IMR-90 (cell line): Measurements from ENCODE around the gene SERPINH1. TPM values are rescaled to one million over a fixed set of nuclear protein-coding genes. Genes with fewer than 3 reads are reported as not detected.

Experiments
- ATAC-seq: fragments of 200-7000 bp; cut with Tn5 transposase; 2 replicates; pipeline ENCODE4 v1.9.1; 2020; ENCODE audit warnings: low read depth, mild to moderate bottlenecking, moderate library complexity
- BruUV-seq: library from RNA; stranded (reverse); fragments of 400-500 nt; replicated peaks from 2 replicates; lab custom pipeline; 2021; lab: Mats Ljungman, UMichigan
- CTCF ChIA-PET: fragments of 300-600 bp; formaldehyde crosslinking; extraction: SDS; loops from one replicate; lab custom pipeline; 2021; ENCODE audit warnings: antibody characterized with exemption; lab: Yijun Ruan, JAX
- POLR2A ChIA-PET: fragments of 300-600 bp; sonication (Branson Sonifier 250); formaldehyde crosslinking; loops from one replicate; lab custom pipeline; 2022; ENCODE audit warnings: antibody characterized with exemption; ENCODE audit not compliant: unreplicated experiment; lab: Charles Lee
- DNase-seq: peaks from one replicate; pipeline ENCODE4 v3.0.0; 2013
- H2AFZ ChIP-seq: replicated peaks from 2 replicates; pipeline ENCODE3; 2013; ENCODE audit warnings: low read length, mild to moderate bottlenecking; ENCODE audit not compliant: poor library complexity
- H2AK5ac ChIP-seq: 2 replicates; pipeline ENCODE4 v1.6.1; 2013; ENCODE audit warnings: low read depth, low read length, inconsistent platforms
- H2AK9ac ChIP-seq: replicated peaks from 2 replicates; pipeline ENCODE3; 2013; ENCODE audit warnings: mild to moderate bottlenecking, low read depth, low read length, moderate library complexity; ENCODE audit not compliant: poor library complexity
- H2BK120ac ChIP-seq: 2 replicates; pipeline ENCODE4 v1.6.1; 2013; ENCODE audit warnings: low read depth, low read length, inconsistent platforms
- H2BK15ac ChIP-seq: 3 replicates; pipeline ENCODE4 v1.6.1; 2013; ENCODE audit warnings: low read depth, low read length, inconsistent platforms
- H2BK20ac ChIP-seq: 2 replicates; pipeline ENCODE4 v1.6.1; 2013; ENCODE audit warnings: low read depth, mild to moderate bottlenecking, inconsistent platforms, low read length, moderate library complexity
- H2BK5ac ChIP-seq: 2 replicates; pipeline ENCODE4 v1.6.1; 2013; ENCODE audit warnings: mild to moderate bottlenecking, low read depth, low read length, inconsistent platforms; ENCODE audit not compliant: poor library complexity, severe bottlenecking
- H3K14ac ChIP-seq: replicated peaks from 2 replicates; pipeline ENCODE4 v1.6.1; 2013; ENCODE audit warnings: low read depth, low read length, inconsistent platforms
- H3K18ac ChIP-seq: 2 replicates; pipeline ENCODE4 v1.6.1; 2013; ENCODE audit warnings: low read depth, low read length, control low read depth
- H3K23ac ChIP-seq: 2 replicates; pipeline ENCODE4 v1.6.1; 2013; ENCODE audit warnings: low read depth, low read length, inconsistent platforms
- H3K27ac ChIP-seq: 2 replicates; pipeline ENCODE4 v1.5.1; 2013; ENCODE audit warnings: mild to moderate bottlenecking, control low read depth, low read length; ENCODE audit not compliant: insufficient read depth
- H3K27me3 ChIP-seq: 2 replicates; pipeline ENCODE4 v1.6.1; 2013; ENCODE audit warnings: low read length; ENCODE audit not compliant: control insufficient read depth, insufficient read depth
- H3K36me3 ChIP-seq: 2 replicates; pipeline ENCODE4 v1.6.1; 2013; ENCODE audit warnings: low read length, mixed read lengths; ENCODE audit not compliant: control insufficient read depth, insufficient read depth
- H3K4ac ChIP-seq: 2 replicates; pipeline ENCODE4 v1.6.1; 2013; ENCODE audit warnings: low read depth, low read length, inconsistent platforms
- H3K4me1 ChIP-seq: 2 replicates; pipeline ENCODE4 v1.6.1; 2013; ENCODE audit warnings: low read length, mixed read lengths; ENCODE audit not compliant: control insufficient read depth, insufficient read depth
- H3K4me2 ChIP-seq: 2 replicates; pipeline ENCODE4 v1.6.1; 2013; ENCODE audit warnings: low read depth, mild to moderate bottlenecking, control low read depth, low read length, moderate library complexity
- H3K4me3 ChIP-seq: 2 replicates; pipeline ENCODE4 v1.5.1; 2013; ENCODE audit warnings: low read depth, mild to moderate bottlenecking, control low read depth, low read length, moderate library complexity; ENCODE audit not compliant: insufficient read depth
- H3K56ac ChIP-seq: 2 replicates; pipeline ENCODE4 v1.6.1; 2013; ENCODE audit warnings: low read length, inconsistent platforms; ENCODE audit not compliant: insufficient read depth; ENCODE audit errors: extremely low read depth
- H3K79me1 ChIP-seq, 2 experiments: 2 replicates each; pipeline ENCODE4 v1.6.1; 2013; ENCODE audit warnings: low read length in 2 of 2, inconsistent platforms in 1 of 2, low read depth in 1 of 2
- H3K9ac ChIP-seq: 2 replicates; pipeline ENCODE4 v1.6.1; 2013; ENCODE audit warnings: low read depth, low read length, control low read depth
- H3K9me1 ChIP-seq: 2 replicates; pipeline ENCODE4 v1.6.1; 2013; ENCODE audit warnings: low read length, inconsistent platforms; ENCODE audit not compliant: insufficient read depth
- H3K9me3 ChIP-seq: 2 replicates; pipeline ENCODE4 v1.6.1; 2013; ENCODE audit warnings: low read length; ENCODE audit not compliant: control insufficient read depth, insufficient read depth
- H4K20me1 ChIP-seq: 2 replicates; pipeline ENCODE4 v1.6.1; 2013; ENCODE audit warnings: low read length, inconsistent platforms; ENCODE audit not compliant: insufficient read depth
- H4K5ac ChIP-seq: 2 replicates; pipeline ENCODE4 v1.6.1; 2013; ENCODE audit warnings: mild to moderate bottlenecking, low read depth, low read length, control low read depth
- H4K8ac ChIP-seq, 2 experiments: 2 replicates each; pipeline ENCODE4 v1.6.1; 2013; ENCODE audit warnings: low read depth in 2 of 2, low read length in 2 of 2, control low read depth in 1 of 2, inconsistent platforms in 1 of 2
- H4K91ac ChIP-seq: 2 replicates; pipeline ENCODE4 v1.6.1; 2013; ENCODE audit warnings: low read depth, low read length, inconsistent platforms; ENCODE audit not compliant: insufficient read depth
- MAFK ChIP-seq: IDR thresholded peaks from 2 replicates; pipeline ENCODE4 v1.6.1; 2012; ENCODE audit warnings: low read depth, low read length, improper control_type of control experiment
- POLR2A ChIP-seq: IDR thresholded peaks from 2 replicates; pipeline ENCODE4 v1.6.1; 2012; ENCODE audit warnings: mild to moderate bottlenecking, low read depth, low read length
- RCOR1 ChIP-seq: IDR thresholded peaks from 2 replicates; pipeline ENCODE4 v1.6.1; 2012; ENCODE audit warnings: mild to moderate bottlenecking, low read length, improper control_type of control experiment; ENCODE audit not compliant: insufficient replicate concordance
- WGBS, 2 experiments: methylation state at CpG; one replicate each; pipeline versions ENCODE4 v1.1.5 to v1.1.7; 2013; ENCODE audit warnings: missing lambda C conversion rate in 2 of 2; ENCODE audit not compliant: insufficient read length in 1 of 2; ENCODE audit errors: extremely low coverage in 2 of 2; 5-methylcytosine and 5-hydroxymethylcytosine counted together
- dilution Hi-C: fragments of 300-500 bp; cut with HindIII; formaldehyde crosslinking; loops from one replicate; pipeline ENCODE4 v1.14.3; 2018; ENCODE audit warnings: low sequenced_read_pairs; ENCODE audit not compliant: unreplicated experiment
- in situ Hi-C: fragments of 300-500 bp; cut with MboI; formaldehyde crosslinking; loops from 3 replicates; pipeline ENCODE4 v1.14.3; 2019; ENCODE audit warnings: low sequenced_read_pairs, inconsistent platforms, mixed read lengths
- intact Hi-C: fragments of 100-400 bp; cut with micrococcal nuclease; formaldehyde crosslinking; loops from 2 replicates; pipeline ENCODE4 v1.10.0; 2022
- polyA plus RNA-seq, 3 experiments: library from polyadenylated mRNA; depleted of rRNA; stranded (reverse); fragments of >200 nt; gene quantifications; 2 replicates each; pipeline ENCODE4 v1.2.3, GENCODE V29; 2012; ENCODE audit warnings: low replicate concordance in 1 of 3
- total RNA-seq: library from RNA; depleted of rRNA; stranded (reverse); fragments of >200 nt; gene quantifications from 2 replicates; pipeline ENCODE4 v1.2.3, GENCODE V29; 2012

Gene SERPINH1
- total and polyA plus RNA-seq, 2 of the 4 experiments (the other 2 are of a cell fraction) = 841 to 1,857 TPM

- Histone ChIP-seq H3K9ac (no peak overlapping the region), H3K9me3 (no peaks in the 10 kb centered on the region), H3K23ac (no peak overlapping the region), H2AK5ac (peak overlapping the region; percentile 50; the same call in 1 of the 2 replicates), H2BK5ac (no peak overlapping the region), H3K4ac (no peak overlapping the region), H3K27ac (no peak overlapping the region), H3K14ac (no peak overlapping the region), H4K8ac (no peak overlapping the region), H3K27me3 (no peaks in the 10 kb centered on the region; the same call in 1 of the 2 replicates), H2AK9ac (peak overlapping the region; percentile 30), H2BK15ac (no peak overlapping the region), H3K9me1 (no peaks in the 10 kb centered on the region), H4K5ac (no peak overlapping the region), H3K4me2 (no peak overlapping the region), H4K20me1 (no peaks in the 10 kb centered on the region; the same call in 1 of the 2 replicates), H3K4me3 (no peak overlapping the region), H3K18ac (no peak overlapping the region), H3K4me1 (peaks cover 3% of the 10 kb centered on the region; the same call in 1 of the 2 replicates), H2AFZ (peak overlapping the region; percentile 4), H2BK120ac (no peak overlapping the region), H3K56ac (no peak overlapping the region), H2BK20ac (no peak overlapping the region), H4K91ac (no peak overlapping the region; the same call in 1 of the 2 replicates), H3K36me3 (no peaks in the 10 kb centered on the region), H3K79me1 (no peaks in the 10 kb centered on the region)
- DNase-seq = no peak
- WGBS, 2 experiments = 66% methylated on average over 7 of the region's 15 CpGs; no CpG with 5 or more reads in 1 of the 2 experiments
- TF ChIP-seq MAFK (peak; percentile 16; the same call in 1 of the 2 replicates), POLR2A (no peak), RCOR1 (no peak)
- intact Hi-C loops (loop anchor here (5.0 kb wide), 1 partner anchor 252 kb away; no protein-coding TSS in a partner anchor), in situ Hi-C loops (loop anchor here (5.0 to 25.0 kb wide), 2 partner anchors 87 to 247 kb away; no protein-coding TSS in a partner anchor), dilution Hi-C loops (no loop called here)
- ATAC-seq = no peak
- BruUV-seq = no TSS peak
- ChIA-PET POLR2A (no interaction called here), CTCF (interaction anchor here (1.1 kb wide), 1 partner anchor 121 kb away, joined by 3 read pairs; no protein-coding TSS in a partner anchor)
Measured at GRCh38 chr11:75534259-75535069, 27.6 kb upstream of the SERPINH1 start.
